H9 (cell line): ENCODE data around the gene DPH1. TPM values are rescaled to one million over a fixed set of nuclear protein-coding genes. Genes with fewer than 3 reads are reported as not detected.

ENCODE experiments used
- DNase-seq: peaks from one replicate; pipeline ENCODE4 v3.0.0-alpha.2; 2017
- H2AFZ ChIP-seq: one replicate; pipeline ENCODE4 v1.6.1; 2013; ENCODE audit warnings: mild to moderate bottlenecking, low read length, control low read depth, moderate library complexity
- H2AK5ac ChIP-seq: 2 replicates; pipeline ENCODE4 v1.6.1; 2013; ENCODE audit warnings: low read length, control low read depth, mixed read lengths; ENCODE audit not compliant: insufficient read length
- H2BK120ac ChIP-seq: one replicate; pipeline ENCODE4 v1.6.1; 2013; ENCODE audit warnings: low read depth, mild to moderate bottlenecking, low read length, control low read depth, inconsistent platforms; ENCODE audit not compliant: poor library complexity, severe bottlenecking
- H2BK12ac ChIP-seq: 2 replicates; pipeline ENCODE4 v1.6.1; 2013; ENCODE audit warnings: low read length, control low read depth, mixed read lengths, low read depth; ENCODE audit not compliant: insufficient read length
- H2BK15ac ChIP-seq: 2 replicates; pipeline ENCODE4 v1.6.1; 2013; ENCODE audit warnings: low read depth, low read length, control low read depth
- H2BK20ac ChIP-seq: one replicate; pipeline ENCODE4 v1.6.1; 2013; ENCODE audit warnings: low read depth, mild to moderate bottlenecking, low read length, control low read depth, inconsistent platforms; ENCODE audit not compliant: poor library complexity, severe bottlenecking
- H2BK5ac ChIP-seq: 2 replicates; pipeline ENCODE4 v1.6.1; 2013; ENCODE audit warnings: low read length, control low read depth, mixed read lengths; ENCODE audit not compliant: insufficient read length
- H3K14ac ChIP-seq: 2 replicates; pipeline ENCODE4 v1.6.1; 2013; ENCODE audit warnings: low read length, control low read depth; ENCODE audit not compliant: insufficient read depth
- H3K18ac ChIP-seq: 2 replicates; pipeline ENCODE4 v1.6.1; 2013; ENCODE audit warnings: low read depth, mild to moderate bottlenecking, mixed read lengths, low read length, control low read depth; ENCODE audit not compliant: insufficient read length
- H3K23ac ChIP-seq: 2 replicates; pipeline ENCODE4 v1.6.1; 2013; ENCODE audit warnings: low read length, control low read depth, mixed read lengths, low read depth; ENCODE audit not compliant: insufficient read length
- H3K23me2 ChIP-seq: 2 replicates; pipeline ENCODE4 v1.6.1; 2013; ENCODE audit warnings: low read depth, mild to moderate bottlenecking, mixed read lengths, low read length, control low read depth; ENCODE audit not compliant: insufficient read length, poor library complexity, severe bottlenecking
- H3K27ac ChIP-seq: 2 replicates; pipeline ENCODE4 v1.5.1; 2013; ENCODE audit warnings: low read length, control low read depth, mixed read lengths, low read depth; ENCODE audit not compliant: insufficient read length
- H3K27me3 ChIP-seq: 2 replicates; pipeline ENCODE4 v1.6.1; 2013; ENCODE audit warnings: low read length, control low read depth, inconsistent platforms; ENCODE audit not compliant: insufficient read depth
- H3K4ac ChIP-seq: 2 replicates; pipeline ENCODE4 v1.6.1; 2013; ENCODE audit warnings: low read depth, mild to moderate bottlenecking, control low read depth, inconsistent platforms, low read length, moderate library complexity
- H3K4me1 ChIP-seq: 2 replicates; pipeline ENCODE4 v1.6.1; 2013; ENCODE audit warnings: low read length, control low read depth, inconsistent platforms; ENCODE audit not compliant: insufficient read depth
- H3K4me2 ChIP-seq: 2 replicates; pipeline ENCODE4 v1.6.1; 2013; ENCODE audit warnings: low read length, control low read depth, mixed read lengths; ENCODE audit not compliant: insufficient read length, insufficient read depth
- H3K56ac ChIP-seq: 2 replicates; pipeline ENCODE4 v1.6.1; 2013; ENCODE audit warnings: low read depth, mild to moderate bottlenecking, mixed read lengths, low read length, control low read depth; ENCODE audit not compliant: insufficient read length
- H3K79me1 ChIP-seq: 2 replicates; pipeline ENCODE4 v1.6.1; 2013; ENCODE audit warnings: low read depth, mild to moderate bottlenecking, moderate library complexity, low read length, control low read depth, inconsistent platforms; ENCODE audit not compliant: insufficient read depth, poor library complexity, severe bottlenecking
- H3K79me2 ChIP-seq: 2 replicates; pipeline ENCODE4 v1.6.1; 2013; ENCODE audit warnings: low read length, control low read depth, inconsistent platforms; ENCODE audit not compliant: insufficient read depth
- H3K9ac ChIP-seq: 2 replicates; pipeline ENCODE4 v1.6.1; 2013; ENCODE audit warnings: low read length, control low read depth, mixed read lengths; ENCODE audit not compliant: insufficient read length; ENCODE audit errors: extremely low read depth
- H3K9me3 ChIP-seq: one replicate; pipeline ENCODE4 v1.6.1; 2013; ENCODE audit warnings: low read depth, low read length, inconsistent platforms; ENCODE audit not compliant: control insufficient read depth
- H3T11ph ChIP-seq: one replicate; pipeline ENCODE4 v1.6.1; 2013; ENCODE audit warnings: mild to moderate bottlenecking, low read length, control low read depth, inconsistent platforms
- H4K20me1 ChIP-seq: one replicate; pipeline ENCODE4 v1.6.1; 2013; ENCODE audit not compliant: control insufficient read depth, insufficient read length, insufficient read depth
- H4K5ac ChIP-seq: 2 replicates; pipeline ENCODE4 v1.6.1; 2013; ENCODE audit warnings: low read depth, mild to moderate bottlenecking, mixed read lengths, low read length, control low read depth; ENCODE audit not compliant: insufficient read length
- H4K8ac ChIP-seq: replicated peaks from 2 replicates; pipeline ENCODE4 v1.6.1; 2013; ENCODE audit warnings: low read length, control low read depth, mixed read lengths, low read depth; ENCODE audit not compliant: insufficient read length
- H4K91ac ChIP-seq: 2 replicates; pipeline ENCODE4 v1.6.1; 2013; ENCODE audit warnings: low read depth, mild to moderate bottlenecking, moderate library complexity, mixed read lengths, low read length, control low read depth; ENCODE audit not compliant: insufficient read length
- H3K27ac Mint-ChIP-seq, 3 experiments: 2 replicates in 2 of 3; 3 replicates in 1 of 3; pipeline ENCODE4 v1.8.0; 2020 to 2021; ENCODE audit warnings: mixed read lengths in 3 of 3, mild to moderate bottlenecking in 1 of 3, moderate library complexity in 1 of 3
- H3K27me3 Mint-ChIP-seq: 2 replicates; pipeline ENCODE4 v1.8.0; 2021; ENCODE audit warnings: low read depth, mild to moderate bottlenecking, moderate library complexity, mixed read lengths
- H3K36me3 Mint-ChIP-seq, 3 experiments: 2 replicates in 2 of 3; 3 replicates in 1 of 3; pipeline ENCODE4 v1.8.0; 2020 to 2021; ENCODE audit warnings: low read depth in 3 of 3, mixed read lengths in 3 of 3; ENCODE audit not compliant: insufficient read depth in 1 of 3
- H3K4me1 Mint-ChIP-seq, 2 experiments: 2 replicates each; pipeline ENCODE4 v1.8.0; 2020; ENCODE audit warnings: mixed read lengths in 2 of 2
- H3K4me3 Mint-ChIP-seq, 2 experiments: 2 replicates in 1 of 2; 3 replicates in 1 of 2; pipeline ENCODE4 v1.8.0; 2020 to 2021; ENCODE audit warnings: mild to moderate bottlenecking in 2 of 2, mixed read lengths in 2 of 2, moderate library complexity in 1 of 2
- H3K9me3 Mint-ChIP-seq, 2 experiments: 2 replicates in 1 of 2; 3 replicates in 1 of 2; pipeline ENCODE4 v1.8.0; 2020; ENCODE audit warnings: mild to moderate bottlenecking in 2 of 2, mixed read lengths in 2 of 2, moderate library complexity in 1 of 2
- WGBS: extraction: QIAGEN DNeasy Blood & Tissue Kit; methylation state at CpG from one replicate; pipeline ENCODE4 v1.1.7; 2013; ENCODE audit warnings: missing lambda C conversion rate, low lambda C conversion rate, mixed read lengths; ENCODE audit not compliant: insufficient read length; ENCODE audit errors: extremely low coverage; 5-methylcytosine and 5-hydroxymethylcytosine counted together
- total RNA-seq: library from RNA; stranded (reverse); gene quantifications from 2 replicates; pipeline ENCODE4 v1.2.1, GENCODE V29; 2021
- TF ChIP-seq, protein P1 (sequence below): fragments of 200-600 bp; sonication (generic); conservative IDR thresholded peaks from 3 replicates; pipeline ENCODE4 v1.8.0; 2021; ENCODE audit warnings: antibody characterized with exemption, mild to moderate bottlenecking

DPH1 gene
- total RNA-seq, 1 experiment from 2014 or later = 27.5 TPM

GRCh38 chr17:2058586-2059546, 28.9 kb downstream of the DPH1 start:
- H2BK20ac ChIP-seq = no peak overlapping the region
- no peaks in the 10 kb centered on the region for H3K9me3 ChIP-seq
- no peaks in the 10 kb centered on the region for H3K79me1 ChIP-seq
- no peak overlapping the region for H2AK5ac ChIP-seq
- H3K79me2 ChIP-seq = no peaks in the 10 kb centered on the region
- peak overlapping the region; percentile 29 for H3K4me2 ChIP-seq
- H4K91ac ChIP-seq = no peak overlapping the region
- Mint-ChIP-seq H3K9me3 (no peaks in the 10 kb centered on the region), H3K4me1 (peaks cover 20 to 34% of the 10 kb centered on the region in 2 experiments), H3K27ac (no peak overlapping the region), H3K27me3 (peaks cover 56% of the 10 kb centered on the region), H3K4me3 (peak overlapping the region in 1 of 2 experiments; percentile 50; a peak in 1 of 5 replicates), H3K36me3 (peaks cover 0 to 19% (median 7%) of the 10 kb centered on the region in 3 experiments; a peak in 6 of 7 replicates)
- H2BK12ac ChIP-seq = no peak overlapping the region
- no peak overlapping the region for H2BK5ac ChIP-seq
- H4K5ac ChIP-seq = no peak overlapping the region
- no peak overlapping the region for H3K14ac ChIP-seq
- no peak overlapping the region for H3K23ac ChIP-seq
- no peak overlapping the region for H2BK15ac ChIP-seq
- no peak overlapping the region for H2BK120ac ChIP-seq
- no peak overlapping the region for H3T11ph ChIP-seq
- no peak overlapping the region for H2AFZ ChIP-seq
- H3K56ac ChIP-seq = no peak overlapping the region
- H3K4me1 ChIP-seq = peaks cover 5% of the 10 kb centered on the region; the same call in 1 of the 2 replicates
- peaks cover 9% of the 10 kb centered on the region for H3K23me2 ChIP-seq
- peak; percentile 91 for DNase-seq
- TF ChIP-seq, protein P1, sequence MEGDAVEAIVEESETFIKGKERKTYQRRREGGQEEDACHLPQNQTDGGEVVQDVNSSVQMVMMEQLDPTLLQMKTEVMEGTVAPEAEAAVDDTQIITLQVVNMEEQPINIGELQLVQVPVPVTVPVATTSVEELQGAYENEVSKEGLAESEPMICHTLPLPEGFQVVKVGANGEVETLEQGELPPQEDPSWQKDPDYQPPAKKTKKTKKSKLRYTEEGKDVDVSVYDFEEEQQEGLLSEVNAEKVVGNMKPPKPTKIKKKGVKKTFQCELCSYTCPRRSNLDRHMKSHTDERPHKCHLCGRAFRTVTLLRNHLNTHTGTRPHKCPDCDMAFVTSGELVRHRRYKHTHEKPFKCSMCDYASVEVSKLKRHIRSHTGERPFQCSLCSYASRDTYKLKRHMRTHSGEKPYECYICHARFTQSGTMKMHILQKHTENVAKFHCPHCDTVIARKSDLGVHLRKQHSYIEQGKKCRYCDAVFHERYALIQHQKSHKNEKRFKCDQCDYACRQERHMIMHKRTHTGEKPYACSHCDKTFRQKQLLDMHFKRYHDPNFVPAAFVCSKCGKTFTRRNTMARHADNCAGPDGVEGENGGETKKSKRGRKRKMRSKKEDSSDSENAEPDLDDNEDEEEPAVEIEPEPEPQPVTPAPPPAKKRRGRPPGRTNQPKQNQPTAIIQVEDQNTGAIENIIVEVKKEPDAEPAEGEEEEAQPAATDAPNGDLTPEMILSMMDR = peak; percentile 90
- peaks cover 37% of the 10 kb centered on the region for H3K27me3 ChIP-seq
- no CpG with 5 or more reads among the region's 78 CpGs for WGBS
- peaks cover 4% of the 10 kb centered on the region for H4K20me1 ChIP-seq
- no peak overlapping the region for H4K8ac ChIP-seq
- no peak overlapping the region for H3K18ac ChIP-seq
- H3K27ac ChIP-seq = no peak overlapping the region
- no peak overlapping the region for H3K4ac ChIP-seq
- H3K9ac ChIP-seq = no peak overlapping the region
